Epithelial cell of proximal tubule (primary cell): ENCODE results near the gene FZD2. TPM values are rescaled to one million over a fixed set of nuclear protein-coding genes. Genes with fewer than 3 reads are reported as not detected.

Experiments used
- DNase-seq: peaks from one replicate; pipeline ENCODE4 v3.0.0-alpha.2; 2011; ENCODE audit warnings: low read depth
- H3K4me3 ChIP-seq: 2 replicates; pipeline ENCODE4 v1.5.1; 2011; ENCODE audit warnings: low read depth, mild to moderate bottlenecking, low read length
- total RNA-seq: library from RNA; depleted of rRNA; stranded (reverse); fragments of >200 nt; gene quantifications from 2 replicates; pipeline ENCODE4 v1.2.3, GENCODE V29; 2015
- TF ChIP-seq, protein P1 (sequence below): conservative IDR thresholded peaks from 2 replicates; pipeline ENCODE4 v1.5.1; 2012; ENCODE audit warnings: low read depth, mild to moderate bottlenecking, low read length

Gene FZD2
- total RNA-seq, 1 donor from 2014 or later, result 4.1 TPM

DNA sequence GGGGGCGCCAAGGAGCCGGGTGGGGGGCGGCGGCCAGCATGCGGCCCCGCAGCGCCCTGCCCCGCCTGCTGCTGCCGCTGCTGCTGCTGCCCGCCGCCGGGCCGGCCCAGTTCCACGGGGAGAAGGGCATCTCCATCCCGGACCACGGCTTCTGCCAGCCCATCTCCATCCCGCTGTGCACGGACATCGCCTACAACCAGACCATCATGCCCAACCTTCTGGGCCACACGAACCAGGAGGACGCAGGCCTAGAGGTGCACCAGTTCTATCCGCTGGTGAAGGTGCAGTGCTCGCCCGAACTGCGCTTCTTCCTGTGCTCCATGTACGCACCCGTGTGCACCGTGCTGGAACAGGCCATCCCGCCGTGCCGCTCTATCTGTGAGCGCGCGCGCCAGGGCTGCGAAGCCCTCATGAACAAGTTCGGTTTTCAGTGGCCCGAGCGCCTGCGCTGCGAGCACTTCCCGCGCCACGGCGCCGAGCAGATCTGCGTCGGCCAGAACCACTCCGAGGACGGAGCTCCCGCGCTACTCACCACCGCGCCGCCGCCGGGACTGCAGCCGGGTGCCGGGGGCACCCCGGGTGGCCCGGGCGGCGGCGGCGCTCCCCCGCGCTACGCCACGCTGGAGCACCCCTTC lies 484 bp downstream of the FZD2 start:
- TF ChIP-seq, protein P1, sequence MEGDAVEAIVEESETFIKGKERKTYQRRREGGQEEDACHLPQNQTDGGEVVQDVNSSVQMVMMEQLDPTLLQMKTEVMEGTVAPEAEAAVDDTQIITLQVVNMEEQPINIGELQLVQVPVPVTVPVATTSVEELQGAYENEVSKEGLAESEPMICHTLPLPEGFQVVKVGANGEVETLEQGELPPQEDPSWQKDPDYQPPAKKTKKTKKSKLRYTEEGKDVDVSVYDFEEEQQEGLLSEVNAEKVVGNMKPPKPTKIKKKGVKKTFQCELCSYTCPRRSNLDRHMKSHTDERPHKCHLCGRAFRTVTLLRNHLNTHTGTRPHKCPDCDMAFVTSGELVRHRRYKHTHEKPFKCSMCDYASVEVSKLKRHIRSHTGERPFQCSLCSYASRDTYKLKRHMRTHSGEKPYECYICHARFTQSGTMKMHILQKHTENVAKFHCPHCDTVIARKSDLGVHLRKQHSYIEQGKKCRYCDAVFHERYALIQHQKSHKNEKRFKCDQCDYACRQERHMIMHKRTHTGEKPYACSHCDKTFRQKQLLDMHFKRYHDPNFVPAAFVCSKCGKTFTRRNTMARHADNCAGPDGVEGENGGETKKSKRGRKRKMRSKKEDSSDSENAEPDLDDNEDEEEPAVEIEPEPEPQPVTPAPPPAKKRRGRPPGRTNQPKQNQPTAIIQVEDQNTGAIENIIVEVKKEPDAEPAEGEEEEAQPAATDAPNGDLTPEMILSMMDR, result no peak
- peak overlapping the region; percentile 75 for H3K4me3 ChIP-seq
- DNase-seq, result no peak

DNA sequence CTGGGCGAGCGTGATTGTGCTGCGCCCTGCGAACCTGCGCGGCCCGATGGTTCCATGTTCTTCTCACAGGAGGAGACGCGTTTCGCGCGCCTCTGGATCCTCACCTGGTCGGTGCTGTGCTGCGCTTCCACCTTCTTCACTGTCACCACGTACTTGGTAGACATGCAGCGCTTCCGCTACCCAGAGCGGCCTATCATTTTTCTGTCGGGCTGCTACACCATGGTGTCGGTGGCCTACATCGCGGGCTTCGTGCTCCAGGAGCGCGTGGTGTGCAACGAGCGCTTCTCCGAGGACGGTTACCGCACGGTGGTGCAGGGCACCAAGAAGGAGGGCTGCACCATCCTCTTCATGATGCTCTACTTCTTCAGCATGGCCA lies 1.0 kb downstream of the FZD2 start:
- no peak for DNase-seq
- H3K4me3 ChIP-seq, result no peak overlapping the region
- TF ChIP-seq, protein P1, result no peak

DNA sequence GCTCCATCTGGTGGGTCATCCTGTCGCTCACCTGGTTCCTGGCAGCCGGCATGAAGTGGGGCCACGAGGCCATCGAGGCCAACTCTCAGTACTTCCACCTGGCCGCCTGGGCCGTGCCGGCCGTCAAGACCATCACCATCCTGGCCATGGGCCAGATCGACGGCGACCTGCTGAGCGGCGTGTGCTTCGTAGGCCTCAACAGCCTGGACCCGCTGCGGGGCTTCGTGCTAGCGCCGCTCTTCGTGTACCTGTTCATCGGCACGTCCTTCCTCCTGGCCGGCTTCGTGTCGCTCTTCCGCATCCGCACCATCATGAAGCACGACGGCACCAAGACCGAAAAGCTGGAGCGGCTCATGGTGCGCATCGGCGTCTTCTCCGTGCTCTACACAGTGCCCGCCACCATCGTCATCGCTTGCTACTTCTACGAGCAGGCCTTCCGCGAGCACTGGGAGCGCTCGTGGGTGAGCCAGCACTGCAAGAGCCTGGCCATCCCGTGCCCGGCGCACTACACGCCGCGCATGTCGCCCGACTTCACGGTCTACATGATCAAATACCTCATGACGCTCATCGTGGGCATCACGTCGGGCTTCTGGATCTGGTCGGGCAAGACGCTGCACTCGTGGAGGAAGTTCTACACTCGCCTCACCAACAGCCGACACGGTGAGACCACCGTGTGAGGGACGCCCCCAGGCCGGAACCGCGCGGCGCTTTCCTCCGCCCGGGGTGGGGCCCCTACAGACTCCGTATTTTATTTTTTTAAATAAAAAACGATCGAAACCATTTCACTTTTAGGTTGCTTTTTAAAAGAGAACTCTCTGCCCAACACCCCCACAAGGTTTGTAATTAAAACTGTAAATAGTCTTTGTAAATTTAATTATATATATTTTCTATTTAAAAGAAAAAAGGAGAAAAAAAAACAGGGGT lies 1.7 kb downstream of the FZD2 start:
- TF ChIP-seq, protein P1, result no peak
- no peak overlapping the region for H3K4me3 ChIP-seq
- DNase-seq, result no peak

DNA sequence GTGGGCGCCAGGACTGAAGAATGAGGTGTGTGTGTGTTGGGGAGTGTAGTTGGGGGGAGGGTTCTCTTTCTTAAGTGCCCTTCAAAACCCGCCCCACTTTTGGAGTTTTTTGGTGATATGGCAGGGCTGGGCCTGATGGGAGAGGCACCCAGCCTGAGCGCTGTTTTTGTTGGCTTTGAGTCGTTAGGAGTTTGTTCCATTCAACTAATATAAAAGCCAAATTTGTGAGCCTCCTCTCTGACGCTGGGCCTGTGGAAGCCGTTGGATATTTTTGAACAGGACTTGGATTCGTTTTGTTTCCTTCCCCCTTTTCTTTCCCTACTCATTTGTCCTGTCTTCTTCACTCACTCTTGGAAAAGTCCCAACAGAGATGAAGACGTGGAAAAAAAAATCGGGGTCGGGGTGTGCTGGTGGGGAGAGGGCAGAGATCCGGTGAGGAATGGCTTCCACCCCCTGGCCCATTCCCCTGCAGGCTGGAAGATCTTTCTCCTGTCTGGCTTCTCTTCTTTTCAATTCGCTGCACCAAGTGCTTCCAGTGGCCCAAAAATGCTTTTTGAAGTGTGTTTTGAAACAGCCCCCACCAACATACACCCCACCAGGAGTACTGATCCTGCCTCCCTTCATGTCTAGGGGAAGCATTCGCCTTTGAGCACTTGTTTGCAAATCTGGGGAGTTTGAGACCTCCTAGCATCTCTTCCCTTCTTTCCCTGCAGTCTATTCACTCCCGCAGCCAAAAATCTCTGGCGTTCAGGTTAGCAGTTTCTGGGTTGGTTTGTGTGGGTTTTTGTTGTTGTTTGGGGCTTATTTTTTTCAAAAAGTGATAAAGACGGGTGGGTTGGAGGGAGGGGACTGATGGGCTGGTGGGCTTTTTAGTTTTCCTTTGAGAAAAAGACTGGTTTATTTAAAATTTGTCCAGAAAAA lies 2.6 kb downstream of the FZD2 start:
- TF ChIP-seq, protein P1, result no peak
- DNase-seq, result no peak
- H3K4me3 ChIP-seq, result no peak overlapping the region

DNA sequence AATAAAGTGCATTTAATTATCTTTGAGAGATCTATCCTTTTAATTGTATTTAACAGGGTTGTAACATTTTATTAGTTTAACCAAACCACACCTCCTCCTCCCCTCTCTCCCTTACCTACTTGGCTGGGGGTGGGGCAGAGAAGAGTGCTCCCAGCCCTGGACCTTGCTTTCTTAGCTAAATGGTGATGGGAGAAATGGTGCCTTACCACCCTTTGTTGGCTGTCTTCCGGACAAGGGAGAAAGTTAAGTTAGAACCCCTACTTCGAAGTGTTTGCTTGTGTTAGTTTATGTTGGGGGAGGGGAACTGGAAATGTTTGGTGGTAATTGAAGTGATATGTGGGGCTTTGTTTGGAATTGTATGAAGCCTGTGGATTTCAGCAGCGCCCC lies 3.9 kb downstream of the FZD2 start:
- no peak overlapping the region for H3K4me3 ChIP-seq
- TF ChIP-seq, protein P1, result no peak
- DNase-seq, result no peak

DNA sequence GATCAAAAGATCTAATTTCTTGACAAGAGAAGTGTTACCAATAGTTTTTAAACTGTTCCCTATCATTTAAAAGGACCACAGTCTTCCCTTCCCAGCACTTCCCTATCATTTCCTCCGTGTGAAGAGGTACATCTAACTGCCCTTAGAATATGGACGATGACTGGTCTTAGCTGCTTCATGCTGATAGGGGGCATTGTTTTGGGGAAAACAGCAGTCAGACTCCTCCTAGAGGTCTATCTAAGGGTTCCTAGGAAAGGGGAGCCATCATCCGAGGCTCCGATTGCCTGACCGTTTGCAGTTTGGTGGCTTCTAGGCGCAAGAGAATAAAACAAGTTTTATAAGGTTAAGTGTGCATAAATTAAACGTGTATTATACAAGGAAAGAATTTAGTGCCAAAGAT lies 7.1 kb downstream of the FZD2 start:
- TF ChIP-seq, protein P1, result no peak
- no peak for DNase-seq
- H3K4me3 ChIP-seq, result no peak overlapping the region
